Central memory CD8-positive, alpha-beta T cell (primary cell): Measurements from ENCODE around the gene ZNF24.

Experiments used
- ATAC-seq: fragments of 150-1000 bp; cut with Tn5 transposase; replicated peaks from 2 replicates; pipeline ENCODE4 v1.10.0; 2022; ENCODE audit warnings: mild to moderate bottlenecking, moderate FRiP score, moderate number of reproducible peaks; ENCODE audit not compliant: poor library complexity, severe bottlenecking; ENCODE audit errors: extremely low read depth
- DNase-seq, 2 donors: peaks; one replicate each; pipeline ENCODE4 v3.0.0; 2021; ENCODE audit warnings: low spot score in 2 of 2
- H3K27ac Mint-ChIP-seq: one replicate; pipeline ENCODE4 v1.8.0; 2022; ENCODE audit warnings: low read depth, mild to moderate bottlenecking, moderate library complexity, mixed read lengths
- H3K27me3 Mint-ChIP-seq: one replicate; pipeline ENCODE4 v1.8.0; 2022; ENCODE audit warnings: mixed read lengths
- H3K36me3 Mint-ChIP-seq: one replicate; pipeline ENCODE4 v1.8.0; 2022; ENCODE audit warnings: mild to moderate bottlenecking, moderate library complexity, mixed read lengths; ENCODE audit not compliant: insufficient read depth
- H3K4me1 Mint-ChIP-seq: one replicate; pipeline ENCODE4 v1.8.0; 2022; ENCODE audit warnings: mixed read lengths
- H3K4me3 Mint-ChIP-seq: one replicate; pipeline ENCODE4 v1.8.0; 2022; ENCODE audit warnings: mild to moderate bottlenecking, moderate library complexity, mixed read lengths
- H3K9me3 Mint-ChIP-seq: one replicate; pipeline ENCODE4 v1.8.0; 2022; ENCODE audit warnings: mixed read lengths

Gene ZNF24

DNA sequence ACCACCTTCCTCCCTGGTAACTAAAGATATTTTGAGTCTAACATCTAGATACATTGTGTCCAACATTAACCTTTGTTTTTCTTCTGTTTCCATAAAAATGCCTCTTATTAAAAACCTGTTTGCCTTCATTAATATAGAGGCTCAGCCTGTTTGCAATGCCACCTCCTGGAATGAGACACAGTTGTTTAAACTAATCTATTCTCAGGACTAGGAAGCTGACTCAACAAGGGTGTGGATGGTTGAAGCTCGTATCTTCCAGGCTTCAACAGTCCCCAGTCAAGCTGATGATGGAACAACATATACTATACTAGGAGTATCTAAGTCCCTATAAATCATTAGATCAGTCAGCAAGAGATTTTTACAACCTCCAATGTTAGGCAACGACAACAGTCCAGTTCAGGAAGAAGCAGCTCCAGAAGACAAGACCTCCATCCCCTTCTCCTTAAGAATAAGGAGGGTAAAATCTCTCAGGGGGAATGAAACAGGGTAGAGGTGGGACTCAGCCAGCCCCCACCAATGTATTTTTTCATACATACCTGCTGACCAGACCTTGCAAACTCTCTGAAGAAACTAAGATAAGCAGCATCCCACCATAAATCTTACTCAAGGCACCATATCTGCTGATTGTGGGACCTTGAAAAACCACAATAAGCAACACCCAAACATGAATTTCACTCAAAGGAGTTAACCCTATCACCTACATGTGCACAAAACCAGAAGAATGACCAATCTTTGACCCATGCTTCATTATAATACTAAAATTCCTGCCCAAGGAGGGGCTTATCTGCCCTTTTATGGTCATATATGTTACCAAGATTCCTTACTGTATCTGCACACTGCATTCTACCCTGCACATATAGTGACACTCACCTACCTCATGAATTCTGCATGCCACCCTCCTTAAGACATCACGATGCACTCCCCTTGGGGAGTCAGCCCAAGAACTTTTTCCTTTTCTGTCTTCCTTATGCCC is 21.4 kb downstream of the ZNF24 start:
- no peak for DNase-seq
- Mint-ChIP-seq H3K27ac (no peak overlapping the region), H3K4me1 (no peaks in the 10 kb centered on the region), H3K36me3 (no peaks in the 10 kb centered on the region), H3K27me3 (no peaks in the 10 kb centered on the region), H3K4me3 (no peak overlapping the region), H3K9me3 (no peaks in the 10 kb centered on the region)
- no peak for ATAC-seq

DNA sequence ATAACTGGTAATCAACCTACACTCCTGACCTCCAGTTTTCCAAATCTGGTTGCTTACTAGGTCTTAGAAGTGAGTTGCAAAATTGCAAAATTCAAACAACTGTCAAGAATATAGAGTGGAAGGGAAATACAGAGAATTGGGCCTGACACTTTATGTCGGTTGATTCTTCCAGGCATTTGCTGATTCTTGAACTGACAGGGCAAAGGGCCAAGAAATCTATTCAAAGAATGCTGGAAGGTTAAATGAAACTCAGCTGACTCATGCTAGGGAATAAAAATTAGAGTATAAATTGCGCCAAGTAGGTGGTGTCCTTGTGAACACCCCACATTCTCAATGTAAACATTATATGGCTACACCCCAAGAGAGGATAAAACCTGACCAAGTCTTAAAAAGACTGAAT is 32.7 kb downstream of the ZNF24 start:
- Mint-ChIP-seq H3K9me3 (peaks cover 32% of the 10 kb centered on the region), H3K27me3 (no peaks in the 10 kb centered on the region), H3K36me3 (peaks cover 2% of the 10 kb centered on the region), H3K27ac (no peak overlapping the region), H3K4me1 (no peaks in the 10 kb centered on the region), H3K4me3 (no peak overlapping the region)
- ATAC-seq (no peak), DNase-seq (no peak)

DNA sequence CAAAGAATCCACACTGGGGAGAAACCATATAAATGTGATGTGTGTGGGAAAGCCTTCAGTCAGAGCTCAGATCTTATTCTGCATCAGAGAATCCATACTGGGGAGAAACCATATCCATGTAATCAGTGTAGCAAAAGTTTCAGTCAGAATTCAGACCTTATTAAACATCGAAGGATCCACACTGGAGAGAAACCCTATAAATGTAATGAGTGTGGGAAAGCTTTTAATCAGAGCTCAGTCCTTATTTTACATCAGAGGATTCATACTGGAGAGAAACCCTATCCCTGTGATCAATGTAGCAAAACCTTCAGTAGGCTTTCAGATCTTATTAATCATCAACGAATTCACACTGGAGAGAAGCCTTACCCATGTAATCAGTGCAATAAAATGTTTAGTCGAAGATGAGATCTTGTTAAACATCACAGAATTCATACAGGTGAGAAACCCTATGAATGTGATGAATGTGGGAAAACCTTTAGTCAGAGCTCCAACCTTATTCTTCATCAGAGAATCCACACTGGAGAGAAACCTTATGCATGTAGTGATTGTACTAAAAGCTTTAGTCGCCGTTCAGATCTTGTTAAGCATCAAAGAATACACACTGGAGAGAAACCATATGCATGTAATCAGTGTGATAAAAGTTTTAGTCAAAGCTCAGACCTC is 37.5 kb downstream of the ZNF24 start:
- DNase-seq, result no peak
- Mint-ChIP-seq H3K36me3 (peaks cover 2% of the 10 kb centered on the region), H3K4me3 (no peak overlapping the region), H3K9me3 (peaks cover 37% of the 10 kb centered on the region), H3K27ac (no peak overlapping the region), H3K4me1 (no peaks in the 10 kb centered on the region), H3K27me3 (no peaks in the 10 kb centered on the region)
- ATAC-seq, result no peak

DNA sequence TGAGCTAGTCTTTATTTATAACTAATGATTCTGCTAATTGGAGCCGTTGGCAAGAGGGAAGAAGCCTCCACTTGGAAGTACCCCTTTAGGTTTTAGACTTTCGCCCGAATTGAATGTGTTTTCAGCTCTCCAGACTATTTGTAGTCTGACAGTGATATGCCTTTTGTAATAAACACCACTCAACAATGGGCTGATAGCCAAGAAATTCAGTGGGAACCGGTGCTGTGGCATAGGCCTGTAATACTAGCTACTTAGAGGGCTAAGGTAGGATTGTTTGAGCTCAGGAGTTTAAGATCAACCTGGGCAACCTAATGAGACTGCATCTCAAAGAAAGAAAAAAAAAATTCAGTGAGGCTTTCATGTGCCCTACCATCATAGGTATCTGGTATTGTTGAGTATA is 40.6 kb downstream of the ZNF24 start:
- Mint-ChIP-seq H3K36me3 (peaks cover 5% of the 10 kb centered on the region), H3K4me1 (no peaks in the 10 kb centered on the region), H3K27me3 (no peaks in the 10 kb centered on the region), H3K9me3 (peaks cover 23% of the 10 kb centered on the region), H3K4me3 (no peak overlapping the region), H3K27ac (no peak overlapping the region)
- ATAC-seq (no peak), DNase-seq (no peak)

DNA sequence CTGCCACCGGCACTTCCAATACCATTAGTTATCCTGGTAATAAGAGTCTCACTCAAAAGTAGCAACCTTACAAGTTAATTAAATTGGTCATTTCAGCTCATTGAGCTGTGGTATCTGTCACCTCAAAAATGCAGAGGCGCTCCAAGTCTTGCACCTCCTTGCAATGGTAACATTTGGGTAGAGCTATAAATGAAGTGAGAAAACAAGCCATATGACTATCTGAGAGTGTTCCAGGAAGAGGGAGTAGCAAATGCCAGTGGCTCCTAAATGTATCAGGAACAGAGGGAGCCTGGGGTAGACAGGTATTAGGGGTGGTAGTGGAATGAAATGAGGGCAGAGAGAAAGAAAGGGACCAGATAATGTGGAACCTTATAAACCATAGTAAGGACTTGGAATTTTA is 48.2 kb downstream of the ZNF24 start:
- H3K27ac Mint-ChIP-seq, result no peak overlapping the region
- peaks cover 55% of the 10 kb centered on the region for H3K4me1 Mint-ChIP-seq
- ATAC-seq (no peak), DNase-seq (no peak)
- H3K9me3 Mint-ChIP-seq, result no peaks in the 10 kb centered on the region
- no peak overlapping the region for H3K4me3 Mint-ChIP-seq
- H3K36me3 Mint-ChIP-seq, result peaks cover 8% of the 10 kb centered on the region
- no peaks in the 10 kb centered on the region for H3K27me3 Mint-ChIP-seq

DNA sequence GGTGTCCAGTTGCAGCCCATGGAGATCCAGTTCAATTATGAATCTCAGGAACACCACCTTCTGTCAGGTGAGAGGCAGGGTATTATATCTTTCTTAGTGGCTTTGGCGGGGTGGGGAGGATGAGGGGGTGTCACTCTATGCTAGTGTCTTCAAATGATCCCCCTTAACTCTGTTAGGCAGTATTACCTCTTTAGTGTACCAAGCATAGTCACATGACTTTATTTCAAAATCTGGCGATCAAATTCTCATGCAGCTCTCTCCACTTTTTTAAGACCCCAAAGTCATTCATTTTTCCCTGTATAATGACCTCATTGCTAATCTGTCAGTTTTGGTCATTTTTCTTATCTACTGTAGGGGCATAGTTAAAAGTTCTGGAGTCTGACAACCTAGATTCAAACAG is 53.1 kb downstream of the ZNF24 start:
- H3K4me3 Mint-ChIP-seq, result peak overlapping the region; percentile 94
- H3K4me1 Mint-ChIP-seq, result peaks cover 76% of the 10 kb centered on the region
- H3K36me3 Mint-ChIP-seq, result peaks cover 18% of the 10 kb centered on the region
- ATAC-seq (no peak), DNase-seq (no peak)
- no peaks in the 10 kb centered on the region for H3K27me3 Mint-ChIP-seq
- no peaks in the 10 kb centered on the region for H3K9me3 Mint-ChIP-seq
- H3K27ac Mint-ChIP-seq, result peak overlapping the region; percentile 98

DNA sequence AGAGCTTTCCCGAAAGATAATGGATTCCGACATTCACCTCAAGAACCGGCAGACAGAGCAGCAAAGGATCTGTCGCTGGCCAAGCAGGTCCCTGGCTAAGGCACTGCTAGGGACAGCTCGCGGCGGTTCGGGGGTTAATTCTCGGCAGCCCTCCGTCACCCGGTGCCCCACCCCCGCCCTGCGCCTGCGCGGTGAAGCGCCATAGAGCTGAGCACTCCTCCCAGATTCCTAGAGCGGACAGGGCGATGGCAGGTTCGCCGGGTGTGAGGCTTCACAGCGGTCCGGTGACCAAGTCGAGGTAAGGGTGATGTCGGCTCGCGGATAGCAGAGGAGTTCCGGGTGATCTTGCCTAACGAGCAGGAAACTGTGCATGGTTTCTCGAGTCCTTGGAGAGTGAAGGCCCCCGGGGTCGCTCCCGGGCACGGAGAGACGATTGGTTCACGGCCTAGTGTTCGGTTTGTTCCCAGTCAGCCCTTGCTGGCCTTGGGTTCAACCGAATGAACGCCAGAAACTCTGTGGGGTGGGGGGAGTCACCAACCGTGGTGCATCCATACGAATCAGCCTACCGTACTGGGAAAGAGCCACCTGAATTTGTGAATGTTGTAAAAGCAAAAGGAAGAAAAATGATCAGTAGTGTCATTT is 54.0 kb downstream of the ZNF24 start, which contains the start of gene ZSCAN30:
Gene ZSCAN30 (minus strand): TSS at position 136 of the 642 bp plus-strand sequence. CDS start 25,877 bp downstream, outside the sequence.
- Mint-ChIP-seq H3K36me3 (peaks cover 18% of the 10 kb centered on the region), H3K27ac (peak within 1 kb of the TSS; percentile 98), H3K4me1 (peaks cover 66% of the 10 kb centered on the region), H3K4me3 (peak within 1 kb of the TSS; percentile 94), H3K9me3 (no peaks in the 10 kb centered on the region), H3K27me3 (no peaks in the 10 kb centered on the region)
- peak; percentile 92 for ATAC-seq
- peak; percentile 95 for DNase-seq

DNA sequence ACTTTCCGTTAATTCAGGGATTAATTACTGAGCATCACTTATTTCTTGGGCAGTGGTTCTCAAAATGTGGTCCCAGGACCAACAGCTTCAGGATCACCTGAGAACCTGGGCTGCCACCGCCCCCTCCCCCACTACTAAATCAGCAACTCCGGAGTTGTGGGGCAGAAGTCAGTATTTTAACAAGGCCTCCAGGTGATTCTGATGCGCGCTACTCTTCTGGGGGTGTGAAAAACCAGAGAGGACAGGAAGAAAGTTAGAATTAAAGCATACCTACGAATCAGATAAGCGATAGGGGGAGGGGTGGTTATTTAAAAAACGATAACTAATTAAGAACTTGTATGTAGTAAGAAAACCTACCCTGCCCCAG is 54.5 kb downstream of the ZNF24 start:
- Mint-ChIP-seq H3K36me3 (peaks cover 18% of the 10 kb centered on the region), H3K4me1 (peaks cover 61% of the 10 kb centered on the region), H3K9me3 (no peaks in the 10 kb centered on the region), H3K4me3 (peak overlapping the region; percentile 94), H3K27ac (peak overlapping the region; percentile 98), H3K27me3 (no peaks in the 10 kb centered on the region)
- peak; percentile 38 for ATAC-seq
- no peak for DNase-seq

DNA sequence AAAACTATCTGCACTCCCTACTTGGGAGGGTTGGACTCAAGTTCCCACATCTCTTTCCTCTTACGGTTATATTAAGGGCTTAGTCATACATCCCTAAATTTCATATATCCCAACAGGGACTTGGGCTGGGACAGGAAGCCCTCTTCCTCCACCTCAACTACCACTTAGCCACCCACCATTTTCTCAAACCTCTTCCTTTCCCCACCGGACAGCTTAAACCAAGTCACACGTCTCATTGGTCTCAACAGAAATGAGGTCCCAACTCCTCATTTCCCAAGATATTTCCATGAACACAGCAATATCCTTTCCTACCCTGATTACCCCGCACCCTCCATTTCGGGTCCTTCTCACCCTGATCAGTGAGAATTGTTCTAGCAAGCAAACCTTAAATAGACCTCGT is 54.9 kb downstream of the ZNF24 start:
- H3K9me3 Mint-ChIP-seq, result no peaks in the 10 kb centered on the region
- peaks cover 57% of the 10 kb centered on the region for H3K4me1 Mint-ChIP-seq
- H3K36me3 Mint-ChIP-seq, result peaks cover 18% of the 10 kb centered on the region
- peak overlapping the region; percentile 94 for H3K4me3 Mint-ChIP-seq
- H3K27ac Mint-ChIP-seq, result peak overlapping the region; percentile 98
- H3K27me3 Mint-ChIP-seq, result no peaks in the 10 kb centered on the region
- DNase-seq, result no peak
- no peak for ATAC-seq

DNA sequence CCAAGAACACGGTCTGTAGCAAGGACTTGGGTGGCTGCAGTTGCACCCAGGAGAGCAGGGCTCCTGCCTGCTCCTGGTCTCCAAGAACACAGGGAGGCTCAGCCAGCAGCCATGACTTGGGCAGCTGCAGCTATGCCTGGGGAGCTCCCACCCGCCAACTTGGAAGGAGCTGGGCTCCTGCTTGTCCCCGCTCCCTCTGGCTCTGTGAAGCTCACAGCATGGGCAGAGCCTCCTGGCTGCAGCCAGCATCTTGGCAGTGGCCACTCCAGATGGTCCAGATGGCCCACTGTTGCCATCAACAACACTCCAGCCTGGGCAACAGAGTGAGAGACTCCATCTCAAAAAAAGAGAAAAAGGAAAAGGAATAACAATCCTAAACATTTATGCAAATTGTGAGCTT is 59.4 kb downstream of the ZNF24 start:
- H3K4me3 Mint-ChIP-seq, result no peak overlapping the region
- peaks cover 19% of the 10 kb centered on the region for H3K4me1 Mint-ChIP-seq
- ATAC-seq, result no peak
- H3K9me3 Mint-ChIP-seq, result no peaks in the 10 kb centered on the region
- peaks cover 3% of the 10 kb centered on the region for H3K36me3 Mint-ChIP-seq
- no peak overlapping the region for H3K27ac Mint-ChIP-seq
- no peaks in the 10 kb centered on the region for H3K27me3 Mint-ChIP-seq
- no peak for DNase-seq

DNA sequence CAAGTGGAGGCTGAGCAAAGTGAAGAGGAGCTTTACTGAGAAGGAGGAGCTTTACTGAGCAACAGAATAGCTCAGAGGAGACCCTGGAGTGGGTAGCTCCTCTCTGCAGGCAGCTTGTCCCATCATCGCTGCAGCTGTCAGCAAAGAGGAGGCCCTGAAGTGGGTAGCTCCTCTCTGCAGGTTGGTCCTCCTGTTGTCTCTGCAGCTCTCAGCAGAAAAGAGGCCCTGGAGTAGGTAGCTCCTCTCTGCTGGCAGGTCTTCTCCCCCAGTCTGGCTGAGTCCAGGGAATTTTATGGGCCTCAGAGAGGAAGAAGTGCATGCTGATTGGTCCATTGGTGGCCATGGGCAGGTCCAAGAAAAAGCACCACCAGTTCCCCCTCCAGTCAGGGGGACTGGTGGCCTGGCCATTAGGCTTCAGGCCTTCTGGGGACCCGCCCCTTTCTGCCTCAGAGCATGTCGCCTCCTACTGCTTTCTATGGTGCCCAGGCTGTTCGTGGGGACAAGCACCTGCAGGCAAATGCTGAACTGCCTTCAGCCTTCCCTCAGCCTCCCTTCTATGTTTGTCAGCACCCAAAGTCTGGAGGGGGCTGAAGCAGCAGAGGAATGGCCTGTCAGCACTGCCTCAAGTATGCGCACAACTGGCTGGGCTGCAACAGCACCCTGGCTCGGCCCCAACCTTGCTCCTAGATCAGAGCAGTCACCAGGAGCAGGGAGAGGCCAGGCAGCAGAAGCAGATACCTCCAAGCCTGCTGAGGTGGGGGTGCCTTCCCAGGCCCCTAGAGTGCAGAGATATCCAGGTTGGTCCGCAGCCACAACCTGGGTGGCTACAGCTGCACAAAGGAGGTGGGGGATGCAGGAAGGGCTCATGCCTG is 60.1 kb downstream of the ZNF24 start:
- Mint-ChIP-seq H3K27ac (no peak overlapping the region), H3K36me3 (peaks cover 3% of the 10 kb centered on the region), H3K4me1 (peaks cover 14% of the 10 kb centered on the region), H3K27me3 (no peaks in the 10 kb centered on the region), H3K4me3 (no peak overlapping the region), H3K9me3 (no peaks in the 10 kb centered on the region)
- no peak for ATAC-seq
- no peak for DNase-seq

DNA sequence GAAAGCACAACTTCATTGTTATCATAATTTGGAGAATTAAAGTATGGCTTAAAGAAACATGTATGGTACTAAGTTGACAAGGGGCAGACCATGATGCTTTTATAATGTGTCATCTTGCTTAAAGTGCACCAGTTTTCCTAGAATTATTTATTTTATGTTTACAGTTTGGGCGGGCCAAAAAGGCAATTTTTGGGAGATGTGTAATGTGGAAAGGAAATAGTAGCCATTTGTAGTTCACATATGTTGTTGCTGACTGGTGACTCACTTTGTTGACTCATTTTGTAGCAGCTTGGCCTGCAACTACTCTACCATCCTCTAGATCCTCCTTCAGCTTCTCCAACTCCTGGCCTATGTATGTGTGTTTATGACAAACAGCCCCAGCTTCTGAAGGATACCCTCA is 61.9 kb downstream of the ZNF24 start:
- H3K27me3 Mint-ChIP-seq, result no peaks in the 10 kb centered on the region
- ATAC-seq (no peak), DNase-seq (no peak)
- no peak overlapping the region for H3K27ac Mint-ChIP-seq
- H3K4me3 Mint-ChIP-seq, result no peak overlapping the region
- H3K36me3 Mint-ChIP-seq, result no peaks in the 10 kb centered on the region
- H3K9me3 Mint-ChIP-seq, result no peaks in the 10 kb centered on the region
- peaks cover 8% of the 10 kb centered on the region for H3K4me1 Mint-ChIP-seq
